OCI-LY1 (cell line): Measurements from ENCODE around the gene INPP5A.

ENCODE experiments used
- H2AFZ ChIP-seq: fragments of 200-600 bp; sonication (generic), shearing (Covaris generic); 2 replicates; pipeline ENCODE4 v1.6.0; 2014; ENCODE audit warnings: antibody characterized with exemption, mild to moderate bottlenecking, low read length
- H3F3A ChIP-seq: fragments of 200-600 bp; sonication (generic), shearing (Covaris generic); 2 replicates; pipeline ENCODE4 v1.6.0; 2014; ENCODE audit warnings: mild to moderate bottlenecking, antibody characterized with exemption, low read length, moderate library complexity; ENCODE audit not compliant: insufficient read depth
- H3K27ac ChIP-seq: fragments of 200-600 bp; sonication (generic); 2 replicates; pipeline ENCODE4 v1.5.1; 2014; ENCODE audit warnings: low read length, mixed run types, mild to moderate bottlenecking, low read depth; ENCODE audit not compliant: poor library complexity, severe bottlenecking
- H3K27me3 ChIP-seq: fragments of 200-600 bp; sonication (generic); 2 replicates; pipeline ENCODE4 v1.6.0; 2014; ENCODE audit warnings: antibody characterized with exemption, mild to moderate bottlenecking, low read length, moderate library complexity; ENCODE audit not compliant: insufficient read depth
- H3K36me3 ChIP-seq: fragments of 200-600 bp; sonication (generic); 2 replicates; pipeline ENCODE4 v1.6.1; 2014; ENCODE audit warnings: mild to moderate bottlenecking, antibody characterized with exemption, low read length, moderate library complexity, mixed read lengths; ENCODE audit not compliant: insufficient read depth
- H3K4me1 ChIP-seq: fragments of 200-600 bp; sonication (generic); 2 replicates; pipeline ENCODE4 v1.5.1; 2014; ENCODE audit warnings: mild to moderate bottlenecking, low read length, moderate library complexity; ENCODE audit not compliant: insufficient read depth, severe bottlenecking
- H3K4me2 ChIP-seq: fragments of 200-600 bp; sonication (generic), shearing (Covaris generic); 2 replicates; pipeline ENCODE4 v1.6.1; 2014; ENCODE audit warnings: low read length
- H3K4me3 ChIP-seq: fragments of 200-600 bp; sonication (generic); 2 replicates; pipeline ENCODE4 v1.5.1; 2014; ENCODE audit warnings: low read length, low read depth, mild to moderate bottlenecking, mixed read lengths; ENCODE audit not compliant: poor library complexity, severe bottlenecking
- H3K79me2 ChIP-seq: fragments of 200-600 bp; shearing (Covaris generic); 2 replicates; pipeline ENCODE4 v1.6.1; 2016; ENCODE audit warnings: mixed run types, low read length, mixed read lengths; ENCODE audit not compliant: insufficient read depth
- H3K9ac ChIP-seq: fragments of 200-600 bp; sonication (generic), shearing (Covaris generic); 2 replicates; pipeline ENCODE4 v1.6.1; 2014; ENCODE audit warnings: mild to moderate bottlenecking, low read length, mixed read lengths
- H3K9me2 ChIP-seq: fragments of 200-600 bp; sonication (generic), shearing (Covaris generic); 2 replicates; pipeline ENCODE4 v1.6.1; 2014; ENCODE audit warnings: low read depth, mild to moderate bottlenecking, low read length, mixed read lengths
- H3K9me3 ChIP-seq: fragments of 200-600 bp; shearing (Covaris generic); 2 replicates; pipeline ENCODE4 v1.6.1; 2014; ENCODE audit warnings: low read length, mixed read lengths
- H4K20me1 ChIP-seq: fragments of 200-600 bp; sonication (generic), shearing (Covaris generic); 2 replicates; pipeline ENCODE4 v1.6.0; 2016; ENCODE audit warnings: mild to moderate bottlenecking, low read length; ENCODE audit not compliant: insufficient read depth
- EZH2 ChIP-seq: fragments of 200-600 bp; sonication (generic), shearing (Covaris generic); IDR thresholded peaks from 2 replicates; pipeline ENCODE4 v1.8.0; 2017; ENCODE audit warnings: borderline replicate concordance, mixed run types, mild to moderate bottlenecking, antibody characterized with exemption, low read length, moderate library complexity, mixed read lengths
- TF ChIP-seq, protein P1 (sequence below): fragments of 200-600 bp; sonication (generic), shearing (Covaris generic); IDR thresholded peaks from 2 replicates; pipeline ENCODE4 v1.5.1; 2017; ENCODE audit warnings: mild to moderate bottlenecking, antibody characterized with exemption, low read length, moderate library complexity, mixed read lengths

The INPP5A gene

DNA sequence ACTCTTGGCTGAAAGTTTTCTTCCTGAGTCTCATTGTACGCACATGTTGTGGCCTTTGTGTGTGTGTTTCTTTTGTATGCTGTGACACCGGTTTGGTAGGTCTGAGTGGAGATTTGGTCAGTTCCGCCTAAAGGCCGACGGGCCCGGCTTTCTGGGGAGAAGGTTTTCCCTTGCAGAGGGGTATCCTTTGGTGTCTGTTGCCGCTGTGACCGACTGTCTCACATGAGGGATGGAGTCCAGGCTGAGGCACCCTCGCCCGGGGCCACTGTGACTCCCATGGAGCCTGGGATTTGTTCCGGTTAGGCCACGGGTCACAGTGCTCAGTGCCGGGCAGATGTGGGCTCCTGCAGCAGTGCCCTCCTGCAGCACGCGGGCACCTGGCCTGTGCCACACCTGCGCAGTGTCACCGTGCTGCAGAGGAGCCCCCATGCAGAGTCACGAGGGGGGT, 19.4 kb downstream of the INPP5A start:
- Histone ChIP-seq H3K4me2 (no peak overlapping the region), H3K9me2 (no peaks in the 10 kb centered on the region), H3K27me3 (no peaks in the 10 kb centered on the region), H3F3A (no peaks in the 10 kb centered on the region), H3K79me2 (no peaks in the 10 kb centered on the region), H3K4me1 (no peaks in the 10 kb centered on the region), H4K20me1 (no peaks in the 10 kb centered on the region), H3K9me3 (no peaks in the 10 kb centered on the region), H3K4me3 (no peak overlapping the region), H3K27ac (no peak overlapping the region), H3K9ac (no peak overlapping the region), H3K36me3 (no peaks in the 10 kb centered on the region), H2AFZ (no peak overlapping the region)
- no peak for TF ChIP-seq EZH2
- TF ChIP-seq, protein P1, sequence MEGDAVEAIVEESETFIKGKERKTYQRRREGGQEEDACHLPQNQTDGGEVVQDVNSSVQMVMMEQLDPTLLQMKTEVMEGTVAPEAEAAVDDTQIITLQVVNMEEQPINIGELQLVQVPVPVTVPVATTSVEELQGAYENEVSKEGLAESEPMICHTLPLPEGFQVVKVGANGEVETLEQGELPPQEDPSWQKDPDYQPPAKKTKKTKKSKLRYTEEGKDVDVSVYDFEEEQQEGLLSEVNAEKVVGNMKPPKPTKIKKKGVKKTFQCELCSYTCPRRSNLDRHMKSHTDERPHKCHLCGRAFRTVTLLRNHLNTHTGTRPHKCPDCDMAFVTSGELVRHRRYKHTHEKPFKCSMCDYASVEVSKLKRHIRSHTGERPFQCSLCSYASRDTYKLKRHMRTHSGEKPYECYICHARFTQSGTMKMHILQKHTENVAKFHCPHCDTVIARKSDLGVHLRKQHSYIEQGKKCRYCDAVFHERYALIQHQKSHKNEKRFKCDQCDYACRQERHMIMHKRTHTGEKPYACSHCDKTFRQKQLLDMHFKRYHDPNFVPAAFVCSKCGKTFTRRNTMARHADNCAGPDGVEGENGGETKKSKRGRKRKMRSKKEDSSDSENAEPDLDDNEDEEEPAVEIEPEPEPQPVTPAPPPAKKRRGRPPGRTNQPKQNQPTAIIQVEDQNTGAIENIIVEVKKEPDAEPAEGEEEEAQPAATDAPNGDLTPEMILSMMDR, result no peak

DNA sequence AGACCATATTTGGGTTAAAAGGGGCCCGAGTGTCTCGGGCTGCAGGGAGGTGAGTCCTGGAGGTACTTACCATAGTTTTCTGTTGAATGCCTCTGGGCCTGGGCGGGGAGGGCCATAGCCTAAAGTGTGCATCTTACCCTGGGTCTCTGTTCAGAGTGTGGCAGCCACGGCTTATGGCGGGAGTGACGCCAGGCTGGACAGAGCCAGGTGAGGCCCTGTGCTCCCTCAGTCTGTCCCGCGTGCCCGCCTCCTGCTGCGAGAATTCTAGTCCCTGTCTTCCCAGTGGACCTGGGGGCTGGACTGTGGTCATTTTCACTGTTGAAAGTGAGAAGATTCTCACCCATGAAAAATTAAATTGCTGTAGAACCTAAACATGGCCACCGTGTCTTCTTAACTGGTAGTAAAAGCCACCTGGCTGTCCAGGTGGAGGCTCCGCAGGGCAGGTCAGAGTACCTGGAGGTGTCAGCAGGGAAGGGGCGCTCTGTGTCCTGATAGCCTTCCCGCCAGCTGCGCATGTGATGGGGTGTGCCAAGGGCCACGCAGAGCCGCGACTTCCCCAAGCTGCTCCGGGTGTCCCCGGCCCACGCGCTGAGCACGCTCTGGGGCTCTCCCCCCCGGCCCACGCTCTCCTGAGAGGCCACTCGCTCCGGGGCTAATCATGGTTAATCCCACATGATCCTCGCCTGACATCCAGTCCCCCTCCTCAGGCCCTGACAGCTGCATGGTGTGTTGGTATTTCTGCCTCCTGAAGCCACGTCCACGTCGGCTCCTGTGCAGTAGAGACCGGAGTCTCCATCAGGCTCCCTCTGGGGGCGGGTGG, 20.3 kb downstream of the INPP5A start:
- no peaks in the 10 kb centered on the region for H3K9me2 ChIP-seq
- H3K27me3 ChIP-seq, result no peaks in the 10 kb centered on the region
- no peak overlapping the region for H3K4me3 ChIP-seq
- H3K79me2 ChIP-seq, result no peaks in the 10 kb centered on the region
- H3K9ac ChIP-seq, result no peak overlapping the region
- H3K36me3 ChIP-seq, result no peaks in the 10 kb centered on the region
- no peak overlapping the region for H3K27ac ChIP-seq
- H2AFZ ChIP-seq, result no peak overlapping the region
- H3K9me3 ChIP-seq, result no peaks in the 10 kb centered on the region
- no peaks in the 10 kb centered on the region for H3F3A ChIP-seq
- no peaks in the 10 kb centered on the region for H4K20me1 ChIP-seq
- H3K4me1 ChIP-seq, result no peaks in the 10 kb centered on the region
- TF ChIP-seq, protein P1, result no peak
- no peak for TF ChIP-seq EZH2
- no peak overlapping the region for H3K4me2 ChIP-seq

DNA sequence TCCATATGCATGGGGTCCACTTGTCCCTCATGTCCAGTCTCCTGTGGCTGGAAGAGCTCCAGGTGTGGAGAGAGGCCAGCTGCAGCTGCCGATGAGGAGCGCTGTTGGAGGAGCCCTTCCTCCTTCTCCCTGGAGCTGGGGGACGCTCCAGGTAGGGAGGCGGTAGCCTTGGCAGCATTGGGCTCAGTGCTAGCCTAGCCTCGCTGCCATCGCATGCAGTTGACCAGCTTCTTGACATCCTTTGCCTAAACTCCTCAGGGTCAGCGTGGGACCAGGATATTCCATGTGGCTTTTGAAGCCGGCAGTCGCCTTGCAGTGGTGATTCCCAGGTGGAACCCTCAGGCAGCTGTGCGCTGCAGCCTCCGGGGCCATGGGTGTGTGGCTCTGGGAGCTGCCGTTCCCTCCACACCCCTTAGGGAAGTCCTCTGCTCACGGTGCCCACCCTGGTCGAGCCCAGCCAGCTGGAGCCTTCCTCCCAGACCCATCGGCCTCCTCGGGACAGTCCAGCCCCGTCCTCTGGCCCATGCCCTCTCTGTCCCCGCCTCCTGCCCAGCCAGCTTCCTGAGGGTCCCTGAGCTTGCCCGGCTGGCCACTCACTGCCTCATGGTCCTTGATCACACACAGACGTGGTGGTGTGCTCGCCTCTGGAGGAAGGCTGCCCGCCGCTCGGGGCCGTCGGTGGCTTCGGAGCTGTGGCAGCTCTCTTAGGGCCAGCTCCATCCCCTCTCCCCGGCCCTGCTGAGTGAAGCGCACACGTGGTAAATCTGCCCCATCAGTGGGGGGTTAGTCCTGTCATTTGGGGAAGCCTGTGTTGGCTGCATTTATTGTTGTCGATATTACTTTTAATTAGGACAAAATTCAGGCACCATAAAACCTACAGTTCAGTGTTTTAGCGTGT, 21.2 kb downstream of the INPP5A start:
- H3K79me2 ChIP-seq, result no peaks in the 10 kb centered on the region
- H3K9ac ChIP-seq, result no peak overlapping the region
- H3K4me2 ChIP-seq, result no peak overlapping the region
- no peaks in the 10 kb centered on the region for H3K27me3 ChIP-seq
- H4K20me1 ChIP-seq, result no peaks in the 10 kb centered on the region
- H3K9me3 ChIP-seq, result no peaks in the 10 kb centered on the region
- H3K27ac ChIP-seq, result no peak overlapping the region
- H3F3A ChIP-seq, result no peaks in the 10 kb centered on the region
- H3K4me1 ChIP-seq, result no peaks in the 10 kb centered on the region
- TF ChIP-seq, protein P1, result no peak
- TF ChIP-seq EZH2, result no peak
- H3K4me3 ChIP-seq, result no peak overlapping the region
- no peaks in the 10 kb centered on the region for H3K36me3 ChIP-seq
- no peak overlapping the region for H2AFZ ChIP-seq
- H3K9me2 ChIP-seq, result no peaks in the 10 kb centered on the region
